DND-41 (cell line): ENCODE measurements around the gene PCDHGA6.

ENCODE experiments used
- EZH2 ChIP-seq: IDR thresholded peaks from 3 replicates; pipeline ENCODE4 v1.6.1; 2012; ENCODE audit warnings: borderline replicate concordance, low read depth, mild to moderate bottlenecking, moderate library complexity, low read length, inconsistent platforms; ENCODE audit not compliant: severe bottlenecking
- TF ChIP-seq, protein P1 (sequence below): IDR thresholded peaks from 2 replicates; pipeline ENCODE4 v1.5.1; 2012; ENCODE audit warnings: borderline replicate concordance, low read length, moderate library complexity, mild to moderate bottlenecking; ENCODE audit not compliant: poor library complexity, severe bottlenecking; ENCODE audit errors: extremely low read depth

DNA sequence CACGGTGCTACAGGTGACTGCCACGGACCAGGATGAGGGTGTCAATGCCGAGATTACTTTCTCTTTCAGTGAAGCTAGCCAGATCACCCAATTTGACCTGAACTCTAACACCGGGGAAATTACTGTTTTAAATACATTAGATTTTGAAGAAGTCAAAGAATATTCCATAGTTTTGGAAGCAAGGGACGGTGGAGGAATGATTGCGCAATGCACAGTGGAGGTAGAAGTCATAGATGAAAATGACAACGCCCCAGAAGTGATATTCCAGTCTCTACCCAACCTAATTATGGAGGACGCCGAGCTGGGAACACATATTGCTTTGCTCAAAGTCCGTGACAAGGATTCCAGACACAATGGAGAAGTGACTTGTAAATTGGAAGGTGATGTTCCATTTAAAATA, 15.0 kb downstream of the PCDHGA6 start:
- TF ChIP-seq EZH2: no peak
- TF ChIP-seq, protein P1, sequence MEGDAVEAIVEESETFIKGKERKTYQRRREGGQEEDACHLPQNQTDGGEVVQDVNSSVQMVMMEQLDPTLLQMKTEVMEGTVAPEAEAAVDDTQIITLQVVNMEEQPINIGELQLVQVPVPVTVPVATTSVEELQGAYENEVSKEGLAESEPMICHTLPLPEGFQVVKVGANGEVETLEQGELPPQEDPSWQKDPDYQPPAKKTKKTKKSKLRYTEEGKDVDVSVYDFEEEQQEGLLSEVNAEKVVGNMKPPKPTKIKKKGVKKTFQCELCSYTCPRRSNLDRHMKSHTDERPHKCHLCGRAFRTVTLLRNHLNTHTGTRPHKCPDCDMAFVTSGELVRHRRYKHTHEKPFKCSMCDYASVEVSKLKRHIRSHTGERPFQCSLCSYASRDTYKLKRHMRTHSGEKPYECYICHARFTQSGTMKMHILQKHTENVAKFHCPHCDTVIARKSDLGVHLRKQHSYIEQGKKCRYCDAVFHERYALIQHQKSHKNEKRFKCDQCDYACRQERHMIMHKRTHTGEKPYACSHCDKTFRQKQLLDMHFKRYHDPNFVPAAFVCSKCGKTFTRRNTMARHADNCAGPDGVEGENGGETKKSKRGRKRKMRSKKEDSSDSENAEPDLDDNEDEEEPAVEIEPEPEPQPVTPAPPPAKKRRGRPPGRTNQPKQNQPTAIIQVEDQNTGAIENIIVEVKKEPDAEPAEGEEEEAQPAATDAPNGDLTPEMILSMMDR: no peak
